SK-N-MC (cell line): ENCODE data around the gene VEPH1.
"Not testable (repeated sequence)": the region's sequence is repeated elsewhere in the genome, so short reads cannot be mapped to it uniquely, and the experiment has no call there.

Experiments used
- DNase-seq: peaks from one replicate; pipeline ENCODE4 v3.0.0-alpha.2; 2011; ENCODE audit warnings: low read depth, low spot score
- H3K27ac ChIP-seq: fragments of 200-600 bp; sonication (generic); 2 replicates; pipeline ENCODE4 v1.5.1; 2016; ENCODE audit warnings: mixed run types
- H3K36me3 ChIP-seq: fragments of 200-600 bp; sonication (generic); 2 replicates; pipeline ENCODE4 v1.6.1; 2017; ENCODE audit warnings: antibody characterized with exemption, low read length, mixed read lengths; ENCODE audit not compliant: insufficient read depth
- H3K4me3 ChIP-seq: fragments of 200-600 bp; sonication (generic); 2 replicates; pipeline ENCODE4 v1.5.1; 2016
- H3K9ac ChIP-seq: fragments of 200-600 bp; sonication (generic); 2 replicates; pipeline ENCODE4 v1.8.0; 2017; ENCODE audit warnings: mixed run types, mixed read lengths; ENCODE audit not compliant: insufficient read length
- H3K9me3 ChIP-seq: fragments of 200-600 bp; sonication (generic); 2 replicates; pipeline ENCODE4 v1.6.1; 2017; ENCODE audit warnings: low read depth, mild to moderate bottlenecking, antibody characterized with exemption, low read length, moderate library complexity, mixed read lengths
- EZH2 ChIP-seq: fragments of 200-600 bp; sonication (generic); IDR thresholded peaks from one replicate; pipeline ENCODE4 v1.6.1; 2017; ENCODE audit warnings: antibody characterized with exemption
- FOXP2 ChIP-seq: optimal IDR thresholded peaks from 2 replicates; pipeline ENCODE3; 2011; ENCODE audit warnings: mild to moderate bottlenecking, moderate library complexity; ENCODE audit not compliant: insufficient read depth; ENCODE audit errors: extremely low read length, control extremely low read depth
- POLR2AphosphoS5 ChIP-seq: IDR thresholded peaks from 2 replicates; pipeline ENCODE4 v1.6.1; 2012; ENCODE audit warnings: mild to moderate bottlenecking, low read depth, low read length, borderline replicate concordance

The VEPH1 gene

GRCh38 chr3:157354254-157354653, 149.0 kb downstream of the VEPH1 start:
- no peaks in the 10 kb centered on the region for H3K36me3 ChIP-seq
- TF ChIP-seq EZH2, result no peak
- no peak for TF ChIP-seq POLR2AphosphoS5
- no peak for TF ChIP-seq FOXP2
- H3K27ac ChIP-seq, result no peak overlapping the region
- H3K9ac ChIP-seq, result no peak overlapping the region
- no peak overlapping the region for H3K4me3 ChIP-seq
- no peaks in the 10 kb centered on the region for H3K9me3 ChIP-seq
- DNase-seq, result no peak

GRCh38 chr3:157353652-157354051, 149.6 kb downstream of the VEPH1 start:
- DNase-seq, result no peak
- Histone ChIP-seq H3K9me3 (no peaks in the 10 kb centered on the region), H3K36me3 (no peaks in the 10 kb centered on the region), H3K9ac (no peak overlapping the region), H3K4me3 (no peak overlapping the region), H3K27ac (no peak overlapping the region)
- TF ChIP-seq POLR2AphosphoS5 (no peak), FOXP2 (no peak), EZH2 (no peak)

- no peak for DNase-seq
- H3K27ac ChIP-seq, result no peak overlapping the region
- H3K9me3 ChIP-seq, result no peaks in the 10 kb centered on the region
- no peak for TF ChIP-seq POLR2AphosphoS5
- TF ChIP-seq EZH2, result no peak
- no peak for TF ChIP-seq FOXP2
- H3K36me3 ChIP-seq, result no peaks in the 10 kb centered on the region
- no peak overlapping the region for H3K9ac ChIP-seq
- H3K4me3 ChIP-seq, result no peak overlapping the region
These were observed 151.2 kb downstream of the VEPH1 start for GRCh38 chr3:157351981-157352380.

GRCh38 chr3:157350651-157351050, 152.6 kb downstream of the VEPH1 start:
- not testable (repeated sequence) for H3K9ac ChIP-seq, H3K27ac ChIP-seq, H3K36me3 ChIP-seq, H3K4me3 ChIP-seq, H3K9me3 ChIP-seq, DNase-seq

GRCh38 chr3:157348304-157349075, 154.7 kb downstream of the VEPH1 start:
- H3K36me3 ChIP-seq, H3K4me3 ChIP-seq, H3K9ac ChIP-seq, H3K9me3 ChIP-seq, H3K27ac ChIP-seq, DNase-seq: not testable (repeated sequence)

- no peaks in the 10 kb centered on the region for H3K9me3 ChIP-seq
- H3K27ac ChIP-seq, result no peak overlapping the region
- TF ChIP-seq POLR2AphosphoS5 (no peak), EZH2 (no peak), FOXP2 (no peak)
- no peaks in the 10 kb centered on the region for H3K36me3 ChIP-seq
- no peak overlapping the region for H3K4me3 ChIP-seq
- no peak for DNase-seq
- H3K9ac ChIP-seq, result no peak overlapping the region
These were observed 155.5 kb downstream of the VEPH1 start for GRCh38 chr3:157347577-157348303.

- TF ChIP-seq POLR2AphosphoS5 (no peak), FOXP2 (no peak), EZH2 (no peak)
- Histone ChIP-seq H3K27ac (no peak overlapping the region), H3K9ac (no peak overlapping the region), H3K36me3 (no peaks in the 10 kb centered on the region), H3K9me3 (no peaks in the 10 kb centered on the region), H3K4me3 (no peak overlapping the region)
- no peak for DNase-seq
These were observed 166.8 kb downstream of the VEPH1 start for GRCh38 chr3:157336252-157337009.

- H3K27ac ChIP-seq, result no peak overlapping the region
- no peak overlapping the region for H3K9ac ChIP-seq
- no peak for DNase-seq
- H3K36me3 ChIP-seq, result no peaks in the 10 kb centered on the region
- no peak overlapping the region for H3K4me3 ChIP-seq
- no peaks in the 10 kb centered on the region for H3K9me3 ChIP-seq
- TF ChIP-seq EZH2 (no peak), FOXP2 (no peak), POLR2AphosphoS5 (no peak)
These were observed 167.8 kb downstream of the VEPH1 start for GRCh38 chr3:157335233-157336076.
